ENCODE measurements around the gene PIM2. TPM values are rescaled to one million over a fixed set of nuclear protein-coding genes. Genes with fewer than 3 reads are reported as not detected.

Gene PIM2
- 12.3 and 14.5 TPM in 2 replicates for polyA plus RNA-seq (2012; rRNA removed)
- polyA plus RNA-seq (2012; cell fraction: cytosol; rRNA removed): 8.6 and 9.4 TPM in 2 replicates
- polyA plus RNA-seq (2012; cell fraction: nucleus; rRNA removed): 25.4 and 34.3 TPM in 2 replicates

DNA sequence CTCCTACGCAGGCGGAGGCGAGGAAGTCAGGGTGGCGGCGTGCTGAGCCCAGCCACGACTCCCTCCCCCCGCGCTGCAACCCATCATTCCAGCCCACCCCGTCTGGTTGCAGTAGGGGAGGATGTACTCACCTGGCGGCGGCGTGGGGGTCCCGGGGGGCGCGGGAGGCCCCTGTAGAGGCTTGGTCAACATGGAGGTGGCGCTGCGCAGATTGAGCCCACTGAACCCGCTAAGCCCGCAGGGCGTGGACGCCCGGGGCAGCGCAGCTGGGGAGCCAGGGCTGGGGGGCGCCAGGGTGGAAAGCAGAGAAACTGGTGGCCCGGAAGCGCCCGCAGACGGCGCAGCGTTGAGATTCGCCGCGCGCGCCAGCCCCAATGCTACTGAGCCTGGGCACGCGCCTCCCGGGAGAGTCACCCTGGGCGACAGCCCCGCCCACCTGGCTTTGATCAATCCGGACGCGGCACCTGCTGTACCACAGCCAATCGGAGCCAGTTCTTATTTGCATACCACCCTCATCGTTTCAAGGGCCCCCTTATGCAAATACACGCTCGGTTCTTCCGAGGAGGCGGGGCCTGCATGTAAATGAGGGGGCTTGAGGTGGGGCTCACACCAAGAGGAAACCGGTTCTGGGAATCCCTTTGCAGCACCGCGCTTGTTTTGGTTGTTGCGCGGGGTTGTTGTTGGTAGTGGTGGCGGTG lies at the start of gene PIM2:
Gene PIM2 (minus strand): TSS at position 382 of the 698 bp plus-strand sequence. CDS start 190 bp downstream, at position 192.
- peaks cover 5 to 26% of the 10 kb centered on the region in 2 experiments; a peak in 2 of 4 replicates for H3K4me1 ChIP-seq (ENCODE audit: control insufficient read depth in 1 of 2, insufficient read depth in 2 of 2, low read depth in 1 of 2, low read length in 1 of 2)
- peak within 1 kb of the TSS; percentile 95 for H3K4me2 ChIP-seq
- 0 out of 2 replicates have a peak, but pooled peaks cover 9% of the 10 kb centered on the region for H4K20me1 ChIP-seq (ENCODE audit: insufficient read depth)
- DNase-seq: peak; percentile 93
- H3K36me3 ChIP-seq (replicated peaks in 1 of 2; ENCODE audit: control insufficient read depth in 1 of 2, insufficient read depth in 2 of 2, low read length in 1 of 2): peaks cover 3 to 32% of the 10 kb centered on the region in 2 experiments
- no peak within 1 kb of the TSS for H2AFZ ChIP-seq (ENCODE audit: low read depth)
- H3K27ac ChIP-seq (ENCODE audit: low read depth in 2 of 2, low read length in 1 of 2): peak within 1 kb of the TSS; percentile 38 to 60; a peak in 3 of 4 replicates
- H3K79me2 ChIP-seq (ENCODE audit: insufficient read depth): peaks cover 3% of the 10 kb centered on the region; the same call in 1 of the 2 replicates
- CTCF ChIA-PET: no interaction called here
- POLR2A ChIA-PET: no interaction called here
- H3K9me2 ChIP-seq: no peaks in the 10 kb centered on the region
- H3K9ac ChIP-seq: peak within 1 kb of the TSS; percentile 78
- 14% methylated on average over 9 of the region's 55 CpGs for WGBS (ENCODE audit: low lambda C conversion rate)
- H3K27me3 ChIP-seq (ENCODE audit: insufficient read depth): no peaks in the 10 kb centered on the region
- peak within 1 kb of the TSS; percentile 61 to 71 for H3K4me3 ChIP-seq (ENCODE audit: low read depth in 2 of 2, low read length in 1 of 2)
- H3F3A ChIP-seq (replicated peaks; ENCODE audit: insufficient read depth): peaks cover 12% of the 10 kb centered on the region
- H3K9me3 ChIP-seq: no peaks in the 10 kb centered on the region
- TF ChIP-seq NRF1 (IDR thresholded peaks at IDR 0.05; ENCODE audit: low read depth, low read length) (no peak; the same call in 1 of the 2 replicates), EP300 (IDR thresholded peaks at IDR 0.05; ENCODE audit: borderline replicate concordance in 1 of 2, low read depth in 1 of 2, low read length in 1 of 2) (no peak), RAD21 (IDR thresholded peaks at IDR 0.05; ENCODE audit: low read length) (no peak), MAX (IDR thresholded peaks at IDR 0.05; ENCODE audit: low read depth) (peak; percentile 22; the same call in 1 of the 2 replicates), EZH2phosphoT487 (IDR thresholded peaks at IDR 0.05; ENCODE audit: borderline replicate concordance, low read depth) (no peak), MXI1 (IDR thresholded peaks at IDR 0.05; ENCODE audit: low read depth, low read length) (peak; percentile 81), FOSL2 (IDR thresholded peaks at IDR 0.05; ENCODE audit: borderline replicate concordance, low read depth) (no peak), SMC3 (IDR thresholded peaks at IDR 0.05; ENCODE audit: low read depth, low read length) (no peak), ZBTB33 (IDR thresholded peaks at IDR 0.05; ENCODE audit: borderline replicate concordance, low read depth) (no peak), SIN3A (IDR thresholded peaks at IDR 0.05; ENCODE audit: borderline replicate concordance, low read depth, low read length) (no peak), POLR2AphosphoS5 (IDR thresholded peaks at IDR 0.05; ENCODE audit: low read depth, low read length) (peak; percentile 96), CHD2 (IDR thresholded peaks at IDR 0.05; ENCODE audit: low read length, partially characterized antibody) (no peak), NFIC (IDR thresholded peaks at IDR 0.05; ENCODE audit: borderline replicate concordance) (no peak), RFX5 (IDR thresholded peaks at IDR 0.05; ENCODE audit: low read length) (no peak), RXRA (IDR thresholded peaks at IDR 0.05; ENCODE audit: borderline replicate concordance, low read depth) (no peak), ELF1 (IDR thresholded peaks at IDR 0.05) (peak; percentile 56), YY1 (IDR thresholded peaks at IDR 0.05; ENCODE audit: low read depth) (no peak), JUND (IDR thresholded peaks at IDR 0.05) (no peak), TAF1 (IDR thresholded peaks at IDR 0.05; ENCODE audit: borderline replicate concordance, low read depth, low read length) (peak; percentile 92), FOXM1 (IDR thresholded peaks at IDR 0.05; ENCODE audit: low read depth) (no peak)
- TF ChIP-seq, protein P1, sequence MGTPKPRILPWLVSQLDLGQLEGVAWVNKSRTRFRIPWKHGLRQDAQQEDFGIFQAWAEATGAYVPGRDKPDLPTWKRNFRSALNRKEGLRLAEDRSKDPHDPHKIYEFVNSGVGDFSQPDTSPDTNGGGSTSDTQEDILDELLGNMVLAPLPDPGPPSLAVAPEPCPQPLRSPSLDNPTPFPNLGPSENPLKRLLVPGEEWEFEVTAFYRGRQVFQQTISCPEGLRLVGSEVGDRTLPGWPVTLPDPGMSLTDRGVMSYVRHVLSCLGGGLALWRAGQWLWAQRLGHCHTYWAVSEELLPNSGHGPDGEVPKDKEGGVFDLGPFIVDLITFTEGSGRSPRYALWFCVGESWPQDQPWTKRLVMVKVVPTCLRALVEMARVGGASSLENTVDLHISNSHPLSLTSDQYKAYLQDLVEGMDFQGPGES (IDR thresholded peaks at IDR 0.05; ENCODE audit: low read depth, low read length): no peak
- TF ChIP-seq, protein P2, sequence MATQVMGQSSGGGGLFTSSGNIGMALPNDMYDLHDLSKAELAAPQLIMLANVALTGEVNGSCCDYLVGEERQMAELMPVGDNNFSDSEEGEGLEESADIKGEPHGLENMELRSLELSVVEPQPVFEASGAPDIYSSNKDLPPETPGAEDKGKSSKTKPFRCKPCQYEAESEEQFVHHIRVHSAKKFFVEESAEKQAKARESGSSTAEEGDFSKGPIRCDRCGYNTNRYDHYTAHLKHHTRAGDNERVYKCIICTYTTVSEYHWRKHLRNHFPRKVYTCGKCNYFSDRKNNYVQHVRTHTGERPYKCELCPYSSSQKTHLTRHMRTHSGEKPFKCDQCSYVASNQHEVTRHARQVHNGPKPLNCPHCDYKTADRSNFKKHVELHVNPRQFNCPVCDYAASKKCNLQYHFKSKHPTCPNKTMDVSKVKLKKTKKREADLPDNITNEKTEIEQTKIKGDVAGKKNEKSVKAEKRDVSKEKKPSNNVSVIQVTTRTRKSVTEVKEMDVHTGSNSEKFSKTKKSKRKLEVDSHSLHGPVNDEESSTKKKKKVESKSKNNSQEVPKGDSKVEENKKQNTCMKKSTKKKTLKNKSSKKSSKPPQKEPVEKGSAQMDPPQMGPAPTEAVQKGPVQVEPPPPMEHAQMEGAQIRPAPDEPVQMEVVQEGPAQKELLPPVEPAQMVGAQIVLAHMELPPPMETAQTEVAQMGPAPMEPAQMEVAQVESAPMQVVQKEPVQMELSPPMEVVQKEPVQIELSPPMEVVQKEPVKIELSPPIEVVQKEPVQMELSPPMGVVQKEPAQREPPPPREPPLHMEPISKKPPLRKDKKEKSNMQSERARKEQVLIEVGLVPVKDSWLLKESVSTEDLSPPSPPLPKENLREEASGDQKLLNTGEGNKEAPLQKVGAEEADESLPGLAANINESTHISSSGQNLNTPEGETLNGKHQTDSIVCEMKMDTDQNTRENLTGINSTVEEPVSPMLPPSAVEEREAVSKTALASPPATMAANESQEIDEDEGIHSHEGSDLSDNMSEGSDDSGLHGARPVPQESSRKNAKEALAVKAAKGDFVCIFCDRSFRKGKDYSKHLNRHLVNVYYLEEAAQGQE (IDR thresholded peaks at IDR 0.05; ENCODE audit: low read depth, low read length): no peak
- TF ChIP-seq, protein P3, sequence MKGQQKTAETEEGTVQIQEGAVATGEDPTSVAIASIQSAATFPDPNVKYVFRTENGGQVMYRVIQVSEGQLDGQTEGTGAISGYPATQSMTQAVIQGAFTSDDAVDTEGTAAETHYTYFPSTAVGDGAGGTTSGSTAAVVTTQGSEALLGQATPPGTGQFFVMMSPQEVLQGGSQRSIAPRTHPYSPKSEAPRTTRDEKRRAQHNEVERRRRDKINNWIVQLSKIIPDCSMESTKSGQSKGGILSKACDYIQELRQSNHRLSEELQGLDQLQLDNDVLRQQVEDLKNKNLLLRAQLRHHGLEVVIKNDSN (IDR thresholded peaks at IDR 0.05; ENCODE audit: borderline replicate concordance, low read depth): peak; percentile 72; the same call in 1 of the 2 replicates
